ENCODE data around the gene E2F1. TPM values are rescaled to one million over a fixed set of nuclear protein-coding genes. Genes with fewer than 3 reads are reported as not detected.

The E2F1 gene
- total RNA-seq, 3 donors from 2014 or later (not counting 1 experiment from before 2014, with no cell fraction given), result 4.6 to 5.6 (median 4.7) TPM

DNA sequence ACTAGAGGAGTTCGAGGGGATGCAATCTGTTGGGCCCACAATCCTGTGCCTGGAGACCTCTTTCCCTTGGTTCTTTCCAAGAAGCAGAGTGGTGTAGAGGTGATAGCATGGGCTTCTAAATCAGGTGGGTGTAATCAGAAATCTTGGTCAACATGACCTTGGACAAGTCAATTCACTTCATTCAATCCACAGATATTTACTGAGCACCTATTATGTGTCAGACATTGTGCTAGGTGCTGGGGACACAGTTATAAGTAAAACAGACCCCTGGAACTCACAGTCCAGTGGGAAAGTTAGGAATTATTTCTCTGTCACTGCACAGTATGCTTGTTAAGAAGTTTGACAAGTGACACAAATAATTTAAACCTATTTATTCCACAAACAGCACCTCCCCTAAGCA is 3.3 kb upstream of the E2F1 start:
- WGBS (ENCODE audit: insufficient coverage), result no CpG with 5 or more reads among the region's 1 CpG
- Histone ChIP-seq H3K4me1 (ENCODE audit: control insufficient read depth, insufficient read depth, low read length) (peaks cover 39% of the 10 kb centered on the region), H3K36me3 (ENCODE audit: control insufficient read depth, insufficient read depth, low read length) (no peaks in the 10 kb centered on the region), H3K27ac (ENCODE audit: low read length) (no peak overlapping the region), H3K27me3 (ENCODE audit: control insufficient read depth, insufficient read depth, low read length) (no peaks in the 10 kb centered on the region), H3K4me3 (ENCODE audit: low read length) (no peak overlapping the region), H3K9me3 (ENCODE audit: control insufficient read depth, insufficient read depth, low read length) (no peaks in the 10 kb centered on the region)
- no peaks in the 10 kb centered on the region for H3K9me3 Mint-ChIP-seq
- H3K27ac Mint-ChIP-seq, result peak overlapping the region; percentile 74 to 85
- ATAC-seq, result no peak
- H3K36me3 Mint-ChIP-seq, result no peaks in the 10 kb centered on the region
- peaks cover 19 to 24% of the 10 kb centered on the region in 2 donors for H3K4me1 Mint-ChIP-seq
- intact Hi-C loops (cut with micrococcal nuclease), result no loop called here
- H3K27me3 Mint-ChIP-seq (ENCODE audit: low read depth in 2 of 2), result no peaks in the 10 kb centered on the region
- TF ChIP-seq, protein P1, sequence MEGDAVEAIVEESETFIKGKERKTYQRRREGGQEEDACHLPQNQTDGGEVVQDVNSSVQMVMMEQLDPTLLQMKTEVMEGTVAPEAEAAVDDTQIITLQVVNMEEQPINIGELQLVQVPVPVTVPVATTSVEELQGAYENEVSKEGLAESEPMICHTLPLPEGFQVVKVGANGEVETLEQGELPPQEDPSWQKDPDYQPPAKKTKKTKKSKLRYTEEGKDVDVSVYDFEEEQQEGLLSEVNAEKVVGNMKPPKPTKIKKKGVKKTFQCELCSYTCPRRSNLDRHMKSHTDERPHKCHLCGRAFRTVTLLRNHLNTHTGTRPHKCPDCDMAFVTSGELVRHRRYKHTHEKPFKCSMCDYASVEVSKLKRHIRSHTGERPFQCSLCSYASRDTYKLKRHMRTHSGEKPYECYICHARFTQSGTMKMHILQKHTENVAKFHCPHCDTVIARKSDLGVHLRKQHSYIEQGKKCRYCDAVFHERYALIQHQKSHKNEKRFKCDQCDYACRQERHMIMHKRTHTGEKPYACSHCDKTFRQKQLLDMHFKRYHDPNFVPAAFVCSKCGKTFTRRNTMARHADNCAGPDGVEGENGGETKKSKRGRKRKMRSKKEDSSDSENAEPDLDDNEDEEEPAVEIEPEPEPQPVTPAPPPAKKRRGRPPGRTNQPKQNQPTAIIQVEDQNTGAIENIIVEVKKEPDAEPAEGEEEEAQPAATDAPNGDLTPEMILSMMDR (IDR thresholded peaks at IDR 0.05), result no peak
- no peak overlapping the region for H3K4me3 Mint-ChIP-seq
- no peak for DNase-seq

DNA sequence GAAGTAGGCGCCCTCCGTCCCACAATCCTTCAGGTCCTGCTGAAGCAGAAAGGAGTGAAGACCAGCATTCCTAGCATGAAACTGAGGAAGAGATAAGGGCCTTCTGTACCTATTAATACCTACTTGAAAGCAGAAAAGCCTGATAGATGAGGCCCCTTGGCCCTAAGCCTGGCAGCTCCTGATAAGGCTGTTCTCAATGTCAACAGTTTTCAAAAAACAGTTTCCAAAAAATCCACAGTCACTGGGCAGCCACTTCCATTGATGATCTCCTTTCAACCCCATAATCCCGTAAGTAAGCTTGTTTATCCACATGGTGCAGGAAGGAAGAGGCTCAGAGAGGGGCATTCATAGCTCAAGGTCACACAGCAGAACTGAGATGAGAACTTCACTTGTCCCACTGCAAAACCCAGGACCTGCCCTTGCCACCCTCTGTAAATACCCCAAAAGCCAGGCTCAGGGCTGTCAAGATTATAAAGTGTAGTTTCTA is 2.8 kb upstream of the E2F1 start:
- H3K27ac ChIP-seq (ENCODE audit: low read length), result no peak overlapping the region
- WGBS (ENCODE audit: insufficient coverage), result 100% methylated on average over 3 of the region's 3 CpGs
- H3K27ac Mint-ChIP-seq, result peak overlapping the region in 1 of 2 donors; percentile 85
- peak overlapping the region; percentile 9 for H3K4me3 Mint-ChIP-seq
- TF ChIP-seq, protein P1 (IDR thresholded peaks at IDR 0.05), result no peak
- peaks cover 39% of the 10 kb centered on the region for H3K4me1 ChIP-seq (ENCODE audit: control insufficient read depth, insufficient read depth, low read length)
- intact Hi-C loops (cut with micrococcal nuclease), result no loop called here
- H3K9me3 ChIP-seq (ENCODE audit: control insufficient read depth, insufficient read depth, low read length), result no peaks in the 10 kb centered on the region
- H3K27me3 Mint-ChIP-seq (ENCODE audit: low read depth in 2 of 2), result no peaks in the 10 kb centered on the region
- no peak overlapping the region for H3K4me3 ChIP-seq (ENCODE audit: low read length)
- H3K36me3 ChIP-seq (ENCODE audit: control insufficient read depth, insufficient read depth, low read length), result no peaks in the 10 kb centered on the region
- H3K27me3 ChIP-seq (ENCODE audit: control insufficient read depth, insufficient read depth, low read length), result no peaks in the 10 kb centered on the region
- no peaks in the 10 kb centered on the region for H3K36me3 Mint-ChIP-seq
- no peak for ATAC-seq
- no peaks in the 10 kb centered on the region for H3K9me3 Mint-ChIP-seq
- peaks cover 19 to 24% of the 10 kb centered on the region in 2 donors for H3K4me1 Mint-ChIP-seq
- no peak for DNase-seq

DNA sequence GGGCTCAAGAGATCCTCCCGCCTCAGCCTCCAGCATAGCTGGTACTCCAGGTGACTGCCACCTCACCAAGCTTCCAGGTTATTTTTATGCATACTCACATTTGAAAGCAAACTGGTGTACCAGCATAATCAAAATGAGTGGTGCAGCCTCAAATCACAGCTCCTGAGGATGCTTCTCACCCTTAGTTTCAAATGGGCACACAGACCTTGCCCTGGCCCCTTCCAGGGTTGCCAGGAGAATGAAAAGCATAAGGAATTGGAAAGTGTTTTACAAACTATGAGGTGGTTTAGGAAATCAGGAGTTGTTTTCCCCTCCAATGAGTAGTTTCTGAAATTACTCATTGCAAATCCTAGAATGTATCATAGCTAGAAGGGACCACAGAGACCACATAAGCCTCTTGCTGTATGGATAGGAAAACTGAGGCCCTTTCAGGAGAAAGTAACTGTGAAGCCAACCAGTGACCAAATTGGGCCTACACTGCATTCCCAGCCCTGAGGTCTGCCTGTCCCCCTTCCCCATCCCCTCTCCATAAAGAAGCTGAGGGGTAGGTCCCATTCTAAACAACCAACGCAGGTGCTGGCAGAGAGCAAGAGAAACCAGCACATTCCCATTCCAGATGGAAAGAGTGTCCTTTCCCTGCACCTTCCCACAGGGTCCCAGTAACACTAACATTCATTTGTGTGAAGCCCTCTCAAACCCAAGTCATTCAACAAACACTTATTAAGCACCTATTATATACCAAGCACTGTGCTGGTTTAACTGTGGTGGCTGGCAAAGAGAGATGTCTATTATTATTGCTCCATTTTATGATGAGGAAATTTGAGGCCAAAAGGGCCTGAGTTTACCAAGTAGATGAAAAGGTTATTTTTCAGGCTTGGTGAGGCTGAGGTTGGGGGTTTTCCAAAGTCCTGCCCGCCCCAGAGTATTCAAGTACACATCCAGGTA is 2.1 kb upstream of the E2F1 start:
- Histone ChIP-seq H3K27me3 (ENCODE audit: control insufficient read depth, insufficient read depth, low read length) (no peaks in the 10 kb centered on the region), H3K4me3 (ENCODE audit: low read length) (no peak overlapping the region), H3K9me3 (ENCODE audit: control insufficient read depth, insufficient read depth, low read length) (no peaks in the 10 kb centered on the region), H3K4me1 (ENCODE audit: control insufficient read depth, insufficient read depth, low read length) (peaks cover 39% of the 10 kb centered on the region), H3K36me3 (ENCODE audit: control insufficient read depth, insufficient read depth, low read length) (no peaks in the 10 kb centered on the region), H3K27ac (ENCODE audit: low read length) (no peak overlapping the region)
- peaks cover 19 to 24% of the 10 kb centered on the region in 2 donors for H3K4me1 Mint-ChIP-seq
- intact Hi-C loops (cut with micrococcal nuclease), result loop anchor here (2.0 kb wide), 1 partner anchor 21 kb away; the partner anchor contains the start of gene ACTL10
- H3K36me3 Mint-ChIP-seq, result no peaks in the 10 kb centered on the region
- H3K27ac Mint-ChIP-seq, result peak overlapping the region; percentile 21 to 85
- DNase-seq (no peak), ATAC-seq (no peak)
- H3K4me3 Mint-ChIP-seq, result no peak overlapping the region
- 93% methylated on average over 3 of the region's 3 CpGs for WGBS (ENCODE audit: insufficient coverage)
- H3K9me3 Mint-ChIP-seq, result no peaks in the 10 kb centered on the region
- no peaks in the 10 kb centered on the region for H3K27me3 Mint-ChIP-seq (ENCODE audit: low read depth in 2 of 2)
- TF ChIP-seq, protein P1 (IDR thresholded peaks at IDR 0.05), result no peak

Measured in natural killer cell (primary cell).